HepG2 (cell line): ENCODE data around the gene SLCO2B1. TPM values are rescaled to one million over a fixed set of nuclear protein-coding genes. Genes with fewer than 3 reads are reported as not detected.

Experiments used
- CENPT ChIP-seq: sonication (generic); formaldehyde crosslinking; IDR thresholded peaks from 2 replicates; pipeline ENCODE4 v1.8.0; 2022; ENCODE audit warnings: low read depth, mild to moderate bottlenecking, moderate library complexity, missing genetic modification reagents
- CHD4 ChIP-seq: fragments of 200-600 bp; sonication (generic); IDR thresholded peaks from 2 replicates; pipeline ENCODE4 v1.7.0; 2017; ENCODE audit warnings: mild to moderate bottlenecking, low read length, borderline replicate concordance
- HDAC2 ChIP-seq: sonication (generic); formaldehyde crosslinking; IDR thresholded peaks from 2 replicates; pipeline ENCODE4 v1.4.0; 2020; ENCODE audit warnings: missing genetic modification reagents
- HMG20A ChIP-seq: IDR thresholded peaks from 2 replicates; pipeline ENCODE4 v1.6.1; 2016; ENCODE audit warnings: borderline replicate concordance
- MED8 ChIP-seq: sonication (generic); formaldehyde crosslinking; IDR thresholded peaks from 2 replicates; pipeline ENCODE4 v1.8.1; 2023; ENCODE audit warnings: mild to moderate bottlenecking, missing genetic modification reagents; ENCODE audit not compliant: insufficient replicate concordance
- NFATC3 ChIP-seq: sonication (generic); formaldehyde crosslinking; IDR thresholded peaks from 2 replicates; pipeline ENCODE4 v1.5.1; 2020; ENCODE audit warnings: mild to moderate bottlenecking, missing genetic modification reagents
- NFE2L1 ChIP-seq: sonication (generic); formaldehyde crosslinking; IDR thresholded peaks from 2 replicates; pipeline ENCODE4 v1.4.0; 2020; ENCODE audit warnings: missing genetic modification reagents, mild to moderate bottlenecking, borderline replicate concordance
- YEATS4 ChIP-seq: sonication (generic); formaldehyde crosslinking; IDR thresholded peaks from 2 replicates; pipeline ENCODE4 v1.4.0; 2020; ENCODE audit warnings: missing genetic modification reagents, borderline replicate concordance
- ZBTB7A ChIP-seq: sonication (generic); formaldehyde crosslinking; IDR thresholded peaks from 2 replicates; pipeline ENCODE4 v1.8.0; 2022; ENCODE audit warnings: mild to moderate bottlenecking, missing genetic modification reagents
- ZEB1 ChIP-seq: IDR thresholded peaks from 2 replicates; pipeline ENCODE4 v1.6.1; 2012; ENCODE audit warnings: mild to moderate bottlenecking, low read depth, inconsistent platforms; ENCODE audit not compliant: insufficient replicate concordance
- ZNF317 ChIP-seq: sonication (generic); formaldehyde crosslinking; IDR thresholded peaks from 2 replicates; pipeline ENCODE4 v1.5.0; 2020; ENCODE audit warnings: mild to moderate bottlenecking, missing genetic modification reagents
- ZNF331 ChIP-seq: sonication (generic); formaldehyde crosslinking; IDR thresholded peaks from 2 replicates; pipeline ENCODE4 v1.4.0; 2020; ENCODE audit warnings: missing genetic modification reagents
- ZNF350 ChIP-seq: sonication (generic); formaldehyde crosslinking; IDR thresholded peaks from 2 replicates; pipeline ENCODE4 v1.4.0; 2020; ENCODE audit warnings: mild to moderate bottlenecking, low read depth, missing genetic modification reagents, borderline replicate concordance
- ZNF598 ChIP-seq: sonication (generic); formaldehyde crosslinking; IDR thresholded peaks from 2 replicates; pipeline ENCODE4 v1.5.1; 2020; ENCODE audit warnings: mild to moderate bottlenecking, missing genetic modification reagents, borderline replicate concordance
- ZNF616 ChIP-seq: sonication (generic); formaldehyde crosslinking; IDR thresholded peaks from 2 replicates; pipeline ENCODE4 v1.5.0; 2020; ENCODE audit warnings: low read depth, mild to moderate bottlenecking, missing genetic modification reagents
- ZNF781 ChIP-seq: sonication (generic); formaldehyde crosslinking; IDR thresholded peaks from 2 replicates; pipeline ENCODE4 v1.5.1; 2020; ENCODE audit warnings: borderline replicate concordance, mild to moderate bottlenecking, missing genetic modification reagents; ENCODE audit errors: not compliant biosample characterization
- ZNF878 ChIP-seq: sonication (generic); formaldehyde crosslinking; IDR thresholded peaks from 2 replicates; pipeline ENCODE4 v1.8.1; 2023; ENCODE audit warnings: mild to moderate bottlenecking, missing genetic modification reagents, moderate library complexity
- polyA plus RNA-seq, 8 experiments: library from polyadenylated mRNA; depleted of rRNA in 3 of 8; stranded (reverse) in 7 of 8; unstranded in 1 of 8; fragments of >200 nt; fragmentation: Illumina TruSeq in 4 of 8; extraction: Trizol in 4 of 8; gene quantifications; 2 replicates each; pipeline versions ENCODE4 v1.2.1 to v1.2.3, GENCODE V29; 2011 to 2016; ENCODE audit warnings: low read depth in 4 of 8, missing spikeins in 1 of 8, mixed read lengths in 1 of 8; ENCODE audit not compliant: insufficient read depth in 1 of 8
- total RNA-seq, 5 experiments: library from RNA; depleted of rRNA; stranded (reverse); fragments of >200 nt; fragmentation: Illumina TruSeq; extraction: Trizol; gene quantifications; 2 replicates each; pipeline ENCODE4 v1.2.3, GENCODE V29; 2016; ENCODE audit warnings: low read depth in 1 of 5
- TF ChIP-seq, protein P1 (sequence below): sonication (generic); formaldehyde crosslinking; IDR thresholded peaks from 2 replicates; pipeline ENCODE4 v1.4.0; 2020; ENCODE audit warnings: mild to moderate bottlenecking, missing genetic modification reagents, borderline replicate concordance
- TF ChIP-seq, protein P2 (sequence below): sonication (generic); formaldehyde crosslinking; IDR thresholded peaks from 2 replicates; pipeline ENCODE4 v1.4.0; 2020; ENCODE audit warnings: missing genetic modification reagents, borderline replicate concordance
- TF ChIP-seq, protein P3 (sequence below): sonication (generic); formaldehyde crosslinking; conservative IDR thresholded peaks from 2 replicates; pipeline ENCODE4 v1.4.0; 2020; ENCODE audit warnings: missing genetic modification reagents

Gene SLCO2B1
- total and polyA plus RNA-seq, 2 of the 13 experiments (the other 11 are each of a cell fraction or from before 2014, with no cell fraction given), result 15.3 to 19.8 TPM

DNA sequence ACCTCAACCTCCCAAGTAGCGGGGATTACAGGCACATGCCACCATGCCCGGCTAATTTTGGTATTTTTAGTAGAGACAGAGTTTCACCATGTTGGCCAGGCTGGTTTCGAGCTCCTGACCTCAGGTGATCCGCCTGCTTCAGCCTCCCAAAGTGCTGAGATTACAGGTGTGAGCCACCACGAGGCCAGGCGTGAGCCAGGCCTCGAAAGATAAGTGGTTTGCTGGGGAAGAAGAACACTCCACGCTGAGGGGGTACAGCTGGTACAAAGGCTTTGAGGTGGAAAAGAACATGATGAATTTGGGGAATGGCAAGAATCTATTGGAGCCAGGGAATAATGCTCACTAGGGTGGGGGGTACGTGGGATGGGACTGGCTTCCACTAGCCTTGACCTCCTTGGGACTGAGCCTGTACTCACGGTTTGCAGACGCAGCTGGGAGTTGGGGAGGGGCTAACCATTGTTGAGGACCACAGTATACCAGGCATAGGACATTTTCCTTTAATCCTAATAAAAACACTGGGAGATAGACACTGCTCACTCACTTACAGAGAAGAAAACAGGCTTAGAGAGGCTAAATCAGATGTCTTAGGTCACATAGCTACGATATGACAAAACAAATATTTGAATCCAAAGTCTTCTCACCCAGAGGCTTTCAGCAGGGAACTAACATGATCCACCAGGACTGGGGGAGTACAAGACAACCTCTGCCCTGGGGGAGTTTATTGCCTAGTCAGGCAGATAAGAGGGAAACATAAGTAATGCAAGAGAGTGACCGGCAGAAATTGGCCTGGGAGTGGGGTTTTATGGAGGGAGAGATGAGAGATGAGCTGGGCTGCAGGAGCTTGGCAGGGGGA lies 4.9 kb downstream of the SLCO2B1 start (continued):
- TF ChIP-seq, protein P1, sequence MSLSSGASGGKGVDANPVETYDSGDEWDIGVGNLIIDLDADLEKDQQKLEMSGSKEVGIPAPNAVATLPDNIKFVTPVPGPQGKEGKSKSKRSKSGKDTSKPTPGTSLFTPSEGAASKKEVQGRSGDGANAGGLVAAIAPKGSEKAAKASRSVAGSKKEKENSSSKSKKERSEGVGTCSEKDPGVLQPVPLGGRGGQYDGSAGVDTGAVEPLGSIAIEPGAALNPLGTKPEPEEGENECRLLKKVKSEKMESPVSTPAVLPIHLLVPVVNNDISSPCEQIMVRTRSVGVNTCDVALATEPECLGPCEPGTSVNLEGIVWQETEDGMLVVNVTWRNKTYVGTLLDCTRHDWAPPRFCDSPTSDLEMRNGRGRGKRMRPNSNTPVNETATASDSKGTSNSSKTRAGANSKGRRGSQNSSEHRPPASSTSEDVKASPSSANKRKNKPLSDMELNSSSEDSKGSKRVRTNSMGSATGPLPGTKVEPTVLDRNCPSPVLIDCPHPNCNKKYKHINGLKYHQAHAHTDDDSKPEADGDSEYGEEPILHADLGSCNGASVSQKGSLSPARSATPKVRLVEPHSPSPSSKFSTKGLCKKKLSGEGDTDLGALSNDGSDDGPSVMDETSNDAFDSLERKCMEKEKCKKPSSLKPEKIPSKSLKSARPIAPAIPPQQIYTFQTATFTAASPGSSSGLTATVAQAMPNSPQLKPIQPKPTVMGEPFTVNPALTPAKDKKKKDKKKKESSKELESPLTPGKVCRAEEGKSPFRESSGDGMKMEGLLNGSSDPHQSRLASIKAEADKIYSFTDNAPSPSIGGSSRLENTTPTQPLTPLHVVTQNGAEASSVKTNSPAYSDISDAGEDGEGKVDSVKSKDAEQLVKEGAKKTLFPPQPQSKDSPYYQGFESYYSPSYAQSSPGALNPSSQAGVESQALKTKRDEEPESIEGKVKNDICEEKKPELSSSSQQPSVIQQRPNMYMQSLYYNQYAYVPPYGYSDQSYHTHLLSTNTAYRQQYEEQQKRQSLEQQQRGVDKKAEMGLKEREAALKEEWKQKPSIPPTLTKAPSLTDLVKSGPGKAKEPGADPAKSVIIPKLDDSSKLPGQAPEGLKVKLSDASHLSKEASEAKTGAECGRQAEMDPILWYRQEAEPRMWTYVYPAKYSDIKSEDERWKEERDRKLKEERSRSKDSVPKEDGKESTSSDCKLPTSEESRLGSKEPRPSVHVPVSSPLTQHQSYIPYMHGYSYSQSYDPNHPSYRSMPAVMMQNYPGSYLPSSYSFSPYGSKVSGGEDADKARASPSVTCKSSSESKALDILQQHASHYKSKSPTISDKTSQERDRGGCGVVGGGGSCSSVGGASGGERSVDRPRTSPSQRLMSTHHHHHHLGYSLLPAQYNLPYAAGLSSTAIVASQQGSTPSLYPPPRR (CRISPR knock-in tag), result peak; percentile 78; the same call in 1 of the 2 replicates
- no peak for TF ChIP-seq MED8
- no peak; the same call in 1 of the 2 replicates for TF ChIP-seq ZNF598
- peak; percentile 52 for TF ChIP-seq ZEB1
- peak; percentile 62; the same call in 1 of the 2 replicates for TF ChIP-seq ZBTB7A
- no peak for TF ChIP-seq NFE2L1 (CRISPR knock-in tag)
- TF ChIP-seq ZNF878 (CRISPR knock-in tag), result peak; percentile 88
- 0 out of 2 replicates have a peak, but pooled peaks have one; percentile 29 for TF ChIP-seq ZNF616 (CRISPR knock-in tag)
- TF ChIP-seq HMG20A (CRISPR knock-in tag), result peak; percentile 80
- TF ChIP-seq, protein P2, sequence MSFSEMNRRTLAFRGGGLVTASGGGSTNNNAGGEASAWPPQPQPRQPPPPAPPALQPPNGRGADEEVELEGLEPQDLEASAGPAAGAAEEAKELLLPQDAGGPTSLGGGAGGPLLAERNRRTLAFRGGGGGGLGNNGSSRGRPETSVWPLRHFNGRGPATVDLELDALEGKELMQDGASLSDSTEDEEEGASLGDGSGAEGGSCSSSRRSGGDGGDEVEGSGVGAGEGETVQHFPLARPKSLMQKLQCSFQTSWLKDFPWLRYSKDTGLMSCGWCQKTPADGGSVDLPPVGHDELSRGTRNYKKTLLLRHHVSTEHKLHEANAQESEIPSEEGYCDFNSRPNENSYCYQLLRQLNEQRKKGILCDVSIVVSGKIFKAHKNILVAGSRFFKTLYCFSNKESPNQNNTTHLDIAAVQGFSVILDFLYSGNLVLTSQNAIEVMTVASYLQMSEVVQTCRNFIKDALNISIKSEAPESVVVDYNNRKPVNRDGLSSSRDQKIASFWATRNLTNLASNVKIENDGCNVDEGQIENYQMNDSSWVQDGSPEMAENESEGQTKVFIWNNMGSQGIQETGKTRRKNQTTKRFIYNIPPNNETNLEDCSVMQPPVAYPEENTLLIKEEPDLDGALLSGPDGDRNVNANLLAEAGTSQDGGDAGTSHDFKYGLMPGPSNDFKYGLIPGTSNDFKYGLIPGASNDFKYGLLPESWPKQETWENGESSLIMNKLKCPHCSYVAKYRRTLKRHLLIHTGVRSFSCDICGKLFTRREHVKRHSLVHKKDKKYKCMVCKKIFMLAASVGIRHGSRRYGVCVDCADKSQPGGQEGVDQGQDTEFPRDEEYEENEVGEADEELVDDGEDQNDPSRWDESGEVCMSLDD (CRISPR knock-in tag), result no peak
- no peak for TF ChIP-seq CENPT
- TF ChIP-seq ZNF781 (CRISPR knock-in tag), result no peak
- TF ChIP-seq, protein P3, sequence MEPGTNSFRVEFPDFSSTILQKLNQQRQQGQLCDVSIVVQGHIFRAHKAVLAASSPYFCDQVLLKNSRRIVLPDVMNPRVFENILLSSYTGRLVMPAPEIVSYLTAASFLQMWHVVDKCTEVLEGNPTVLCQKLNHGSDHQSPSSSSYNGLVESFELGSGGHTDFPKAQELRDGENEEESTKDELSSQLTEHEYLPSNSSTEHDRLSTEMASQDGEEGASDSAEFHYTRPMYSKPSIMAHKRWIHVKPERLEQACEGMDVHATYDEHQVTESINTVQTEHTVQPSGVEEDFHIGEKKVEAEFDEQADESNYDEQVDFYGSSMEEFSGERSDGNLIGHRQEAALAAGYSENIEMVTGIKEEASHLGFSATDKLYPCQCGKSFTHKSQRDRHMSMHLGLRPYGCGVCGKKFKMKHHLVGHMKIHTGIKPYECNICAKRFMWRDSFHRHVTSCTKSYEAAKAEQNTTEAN (CRISPR knock-in tag), result peak; percentile 48; the same call in 1 of the 2 replicates
- peak; percentile 44; the same call in 1 of the 2 replicates for TF ChIP-seq ZNF331
- peak; percentile 88 for TF ChIP-seq HDAC2 (CRISPR knock-in tag)
- TF ChIP-seq ZNF350 (CRISPR knock-in tag), result no peak
- 0 out of 2 replicates have a peak, but pooled peaks have one; percentile 8 for TF ChIP-seq ZNF317 (CRISPR knock-in tag)
- TF ChIP-seq NFATC3 (CRISPR knock-in tag), result no peak
- peak; percentile 41; the same call in 1 of the 2 replicates for TF ChIP-seq YEATS4 (CRISPR knock-in tag)
- peak; percentile 20; the same call in 1 of the 2 replicates for TF ChIP-seq CHD4
